ENCODE results near the gene EDC3. TPM values are rescaled to one million over a fixed set of nuclear protein-coding genes. Genes with fewer than 3 reads are reported as not detected.
A peak's percentile ranks its signal among the peaks of the same experiment; 100 is the strongest.

EDC3 gene
- total and polyA plus RNA-seq, 9 of the 15 experiments (the other 6 are each of a cell fraction or from before 2014, with no cell fraction given) = 11.7 to 63.9 (median 32.8) TPM

DNA sequence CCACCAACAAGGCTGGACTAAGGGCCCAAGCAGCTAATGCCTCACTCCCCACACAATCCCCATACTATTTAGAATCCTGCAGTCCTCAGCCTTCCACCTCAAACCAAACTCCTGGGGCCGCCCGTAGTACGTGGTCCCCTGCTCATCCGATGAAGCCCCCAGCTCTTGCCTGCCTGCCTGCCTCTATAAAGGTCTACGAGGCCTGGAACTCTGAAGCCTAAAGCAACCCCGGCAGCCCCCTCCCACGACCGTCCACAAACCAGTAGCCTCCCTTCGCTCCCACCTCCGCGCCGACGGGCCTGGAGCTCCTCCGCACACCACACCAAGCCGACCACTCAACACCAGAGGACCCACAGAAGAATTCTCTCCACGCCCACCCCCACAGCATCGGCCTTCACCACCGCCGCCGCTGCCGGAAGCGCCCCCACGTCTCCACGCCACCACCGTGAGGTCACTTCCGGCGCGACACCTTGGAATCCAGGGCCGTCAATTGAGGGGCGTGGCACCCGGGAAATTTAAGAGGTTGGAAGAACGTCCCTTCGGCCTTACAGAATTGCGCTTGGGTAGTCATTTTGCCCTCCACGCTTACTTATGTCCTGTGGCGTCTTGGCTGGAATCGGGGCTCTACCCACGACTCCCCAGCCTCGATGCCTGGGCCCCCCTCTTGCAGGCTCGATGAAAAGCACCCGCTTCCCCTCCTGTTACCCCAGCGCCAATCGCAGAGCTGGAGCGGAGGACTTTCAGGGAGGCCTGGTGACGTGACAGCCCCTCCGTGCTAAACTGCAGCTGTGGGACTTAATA is at the start of gene EDC3 (continued):
- TF ChIP-seq, protein P1, sequence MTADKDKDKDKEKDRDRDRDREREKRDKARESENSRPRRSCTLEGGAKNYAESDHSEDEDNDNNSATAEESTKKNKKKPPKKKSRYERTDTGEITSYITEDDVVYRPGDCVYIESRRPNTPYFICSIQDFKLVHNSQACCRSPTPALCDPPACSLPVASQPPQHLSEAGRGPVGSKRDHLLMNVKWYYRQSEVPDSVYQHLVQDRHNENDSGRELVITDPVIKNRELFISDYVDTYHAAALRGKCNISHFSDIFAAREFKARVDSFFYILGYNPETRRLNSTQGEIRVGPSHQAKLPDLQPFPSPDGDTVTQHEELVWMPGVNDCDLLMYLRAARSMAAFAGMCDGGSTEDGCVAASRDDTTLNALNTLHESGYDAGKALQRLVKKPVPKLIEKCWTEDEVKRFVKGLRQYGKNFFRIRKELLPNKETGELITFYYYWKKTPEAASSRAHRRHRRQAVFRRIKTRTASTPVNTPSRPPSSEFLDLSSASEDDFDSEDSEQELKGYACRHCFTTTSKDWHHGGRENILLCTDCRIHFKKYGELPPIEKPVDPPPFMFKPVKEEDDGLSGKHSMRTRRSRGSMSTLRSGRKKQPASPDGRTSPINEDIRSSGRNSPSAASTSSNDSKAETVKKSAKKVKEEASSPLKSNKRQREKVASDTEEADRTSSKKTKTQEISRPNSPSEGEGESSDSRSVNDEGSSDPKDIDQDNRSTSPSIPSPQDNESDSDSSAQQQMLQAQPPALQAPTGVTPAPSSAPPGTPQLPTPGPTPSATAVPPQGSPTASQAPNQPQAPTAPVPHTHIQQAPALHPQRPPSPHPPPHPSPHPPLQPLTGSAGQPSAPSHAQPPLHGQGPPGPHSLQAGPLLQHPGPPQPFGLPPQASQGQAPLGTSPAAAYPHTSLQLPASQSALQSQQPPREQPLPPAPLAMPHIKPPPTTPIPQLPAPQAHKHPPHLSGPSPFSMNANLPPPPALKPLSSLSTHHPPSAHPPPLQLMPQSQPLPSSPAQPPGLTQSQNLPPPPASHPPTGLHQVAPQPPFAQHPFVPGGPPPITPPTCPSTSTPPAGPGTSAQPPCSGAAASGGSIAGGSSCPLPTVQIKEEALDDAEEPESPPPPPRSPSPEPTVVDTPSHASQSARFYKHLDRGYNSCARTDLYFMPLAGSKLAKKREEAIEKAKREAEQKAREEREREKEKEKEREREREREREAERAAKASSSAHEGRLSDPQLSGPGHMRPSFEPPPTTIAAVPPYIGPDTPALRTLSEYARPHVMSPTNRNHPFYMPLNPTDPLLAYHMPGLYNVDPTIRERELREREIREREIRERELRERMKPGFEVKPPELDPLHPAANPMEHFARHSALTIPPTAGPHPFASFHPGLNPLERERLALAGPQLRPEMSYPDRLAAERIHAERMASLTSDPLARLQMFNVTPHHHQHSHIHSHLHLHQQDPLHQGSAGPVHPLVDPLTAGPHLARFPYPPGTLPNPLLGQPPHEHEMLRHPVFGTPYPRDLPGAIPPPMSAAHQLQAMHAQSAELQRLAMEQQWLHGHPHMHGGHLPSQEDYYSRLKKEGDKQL (CRISPR knock-in tag; IDR thresholded peaks at IDR 0.05; ENCODE audit: borderline replicate concordance) = no peak
- TF ChIP-seq, protein P2, sequence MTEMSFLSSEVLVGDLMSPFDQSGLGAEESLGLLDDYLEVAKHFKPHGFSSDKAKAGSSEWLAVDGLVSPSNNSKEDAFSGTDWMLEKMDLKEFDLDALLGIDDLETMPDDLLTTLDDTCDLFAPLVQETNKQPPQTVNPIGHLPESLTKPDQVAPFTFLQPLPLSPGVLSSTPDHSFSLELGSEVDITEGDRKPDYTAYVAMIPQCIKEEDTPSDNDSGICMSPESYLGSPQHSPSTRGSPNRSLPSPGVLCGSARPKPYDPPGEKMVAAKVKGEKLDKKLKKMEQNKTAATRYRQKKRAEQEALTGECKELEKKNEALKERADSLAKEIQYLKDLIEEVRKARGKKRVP (CRISPR knock-in tag; IDR thresholded peaks at IDR 0.05) = no peak
- TF ChIP-seq NFYB (IDR thresholded peaks at IDR 0.05; ENCODE audit: extremely low read depth, insufficient read length) (no peak), CHD1 (IDR thresholded peaks at IDR 0.05; ENCODE audit: low read length) (peak; percentile 36), RBM22 (IDR thresholded peaks at IDR 0.05; ENCODE audit: low read depth, low read length, poor library complexity, severe bottlenecking) (no peak), CCNT2 (IDR thresholded peaks at IDR 0.05; ENCODE audit: borderline replicate concordance, extremely low read depth, insufficient read length, low read depth, low read length) (no peak), XRCC4 (IDR thresholded peaks at IDR 0.05; ENCODE audit: extremely low read depth, insufficient read depth, insufficient read length) (no peak), NBN (IDR thresholded peaks at IDR 0.05; ENCODE audit: low read depth) (peak; percentile 78; the same call in 1 of the 2 replicates)
- TF ChIP-seq, protein P3, sequence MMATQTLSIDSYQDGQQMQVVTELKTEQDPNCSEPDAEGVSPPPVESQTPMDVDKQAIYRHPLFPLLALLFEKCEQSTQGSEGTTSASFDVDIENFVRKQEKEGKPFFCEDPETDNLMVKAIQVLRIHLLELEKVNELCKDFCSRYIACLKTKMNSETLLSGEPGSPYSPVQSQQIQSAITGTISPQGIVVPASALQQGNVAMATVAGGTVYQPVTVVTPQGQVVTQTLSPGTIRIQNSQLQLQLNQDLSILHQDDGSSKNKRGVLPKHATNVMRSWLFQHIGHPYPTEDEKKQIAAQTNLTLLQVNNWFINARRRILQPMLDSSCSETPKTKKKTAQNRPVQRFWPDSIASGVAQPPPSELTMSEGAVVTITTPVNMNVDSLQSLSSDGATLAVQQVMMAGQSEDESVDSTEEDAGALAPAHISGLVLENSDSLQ (IDR thresholded peaks at IDR 0.05) = peak; percentile 90
- TF ChIP-seq, protein P4, sequence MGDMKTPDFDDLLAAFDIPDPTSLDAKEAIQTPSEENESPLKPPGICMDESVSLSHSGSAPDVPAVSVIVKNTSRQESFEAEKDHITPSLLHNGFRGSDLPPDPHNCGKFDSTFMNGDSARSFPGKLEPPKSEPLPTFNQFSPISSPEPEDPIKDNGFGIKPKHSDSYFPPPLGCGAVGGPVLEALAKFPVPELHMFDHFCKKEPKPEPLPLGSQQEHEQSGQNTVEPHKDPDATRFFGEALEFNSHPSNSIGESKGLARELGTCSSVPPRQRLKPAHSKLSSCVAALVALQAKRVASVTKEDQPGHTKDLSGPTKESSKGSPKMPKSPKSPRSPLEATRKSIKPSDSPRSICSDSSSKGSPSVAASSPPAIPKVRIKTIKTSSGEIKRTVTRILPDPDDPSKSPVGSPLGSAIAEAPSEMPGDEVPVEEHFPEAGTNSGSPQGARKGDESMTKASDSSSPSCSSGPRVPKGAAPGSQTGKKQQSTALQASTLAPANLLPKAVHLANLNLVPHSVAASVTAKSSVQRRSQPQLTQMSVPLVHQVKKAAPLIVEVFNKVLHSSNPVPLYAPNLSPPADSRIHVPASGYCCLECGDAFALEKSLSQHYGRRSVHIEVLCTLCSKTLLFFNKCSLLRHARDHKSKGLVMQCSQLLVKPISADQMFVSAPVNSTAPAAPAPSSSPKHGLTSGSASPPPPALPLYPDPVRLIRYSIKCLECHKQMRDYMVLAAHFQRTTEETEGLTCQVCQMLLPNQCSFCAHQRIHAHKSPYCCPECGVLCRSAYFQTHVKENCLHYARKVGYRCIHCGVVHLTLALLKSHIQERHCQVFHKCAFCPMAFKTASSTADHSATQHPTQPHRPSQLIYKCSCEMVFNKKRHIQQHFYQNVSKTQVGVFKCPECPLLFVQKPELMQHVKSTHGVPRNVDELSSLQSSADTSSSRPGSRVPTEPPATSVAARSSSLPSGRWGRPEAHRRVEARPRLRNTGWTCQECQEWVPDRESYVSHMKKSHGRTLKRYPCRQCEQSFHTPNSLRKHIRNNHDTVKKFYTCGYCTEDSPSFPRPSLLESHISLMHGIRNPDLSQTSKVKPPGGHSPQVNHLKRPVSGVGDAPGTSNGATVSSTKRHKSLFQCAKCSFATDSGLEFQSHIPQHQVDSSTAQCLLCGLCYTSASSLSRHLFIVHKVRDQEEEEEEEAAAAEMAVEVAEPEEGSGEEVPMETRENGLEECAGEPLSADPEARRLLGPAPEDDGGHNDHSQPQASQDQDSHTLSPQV (IDR thresholded peaks at IDR 0.05) = no peak
- TF ChIP-seq, protein P5, sequence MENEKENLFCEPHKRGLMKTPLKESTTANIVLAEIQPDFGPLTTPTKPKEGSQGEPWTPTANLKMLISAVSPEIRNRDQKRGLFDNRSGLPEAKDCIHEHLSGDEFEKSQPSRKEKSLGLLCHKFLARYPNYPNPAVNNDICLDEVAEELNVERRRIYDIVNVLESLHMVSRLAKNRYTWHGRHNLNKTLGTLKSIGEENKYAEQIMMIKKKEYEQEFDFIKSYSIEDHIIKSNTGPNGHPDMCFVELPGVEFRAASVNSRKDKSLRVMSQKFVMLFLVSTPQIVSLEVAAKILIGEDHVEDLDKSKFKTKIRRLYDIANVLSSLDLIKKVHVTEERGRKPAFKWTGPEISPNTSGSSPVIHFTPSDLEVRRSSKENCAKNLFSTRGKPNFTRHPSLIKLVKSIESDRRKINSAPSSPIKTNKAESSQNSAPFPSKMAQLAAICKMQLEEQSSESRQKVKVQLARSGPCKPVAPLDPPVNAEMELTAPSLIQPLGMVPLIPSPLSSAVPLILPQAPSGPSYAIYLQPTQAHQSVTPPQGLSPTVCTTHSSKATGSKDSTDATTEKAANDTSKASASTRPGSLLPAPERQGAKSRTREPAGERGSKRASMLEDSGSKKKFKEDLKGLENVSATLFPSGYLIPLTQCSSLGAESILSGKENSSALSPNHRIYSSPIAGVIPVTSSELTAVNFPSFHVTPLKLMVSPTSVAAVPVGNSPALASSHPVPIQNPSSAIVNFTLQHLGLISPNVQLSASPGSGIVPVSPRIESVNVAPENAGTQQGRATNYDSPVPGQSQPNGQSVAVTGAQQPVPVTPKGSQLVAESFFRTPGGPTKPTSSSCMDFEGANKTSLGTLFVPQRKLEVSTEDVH (IDR thresholded peaks at IDR 0.05; ENCODE audit: low read depth, partially characterized antibody) = peak; percentile 93

All from K562 (cell line).